Endodermal cell (in vitro differentiated cells): ENCODE measurements around the gene ARID1A. TPM values are rescaled to one million over a fixed set of nuclear protein-coding genes. Genes with fewer than 3 reads are reported as not detected.

ENCODE experiments used
- DNase-seq: peaks from one replicate; pipeline ENCODE4 v3.0.0-alpha.2; 2017
- H3K27ac ChIP-seq: 2 replicates; pipeline ENCODE4 v1.5.1; 2013; ENCODE audit warnings: mild to moderate bottlenecking, low read depth, low read length, moderate library complexity
- H3K27me3 ChIP-seq: 2 replicates; pipeline ENCODE4 v1.6.1; 2013; ENCODE audit warnings: mild to moderate bottlenecking, low read length, moderate library complexity; ENCODE audit not compliant: insufficient read depth, control insufficient read depth, poor library complexity, severe bottlenecking
- H3K36me3 ChIP-seq: 2 replicates; pipeline ENCODE4 v1.7.0; 2013; ENCODE audit warnings: mild to moderate bottlenecking, low read length, moderate library complexity; ENCODE audit not compliant: control insufficient read depth, insufficient read depth
- H3K4me1 ChIP-seq: one replicate; pipeline ENCODE4 v1.7.0; 2013; ENCODE audit warnings: low read length; ENCODE audit not compliant: control insufficient read depth, insufficient read depth
- H3K4me3 ChIP-seq: 2 replicates; pipeline ENCODE4 v1.5.1; 2013; ENCODE audit warnings: mild to moderate bottlenecking, low read length, moderate library complexity
- H3K9ac ChIP-seq: 2 replicates; pipeline ENCODE4 v1.6.1; 2013; ENCODE audit warnings: mild to moderate bottlenecking, low read length, moderate library complexity; ENCODE audit not compliant: poor library complexity, severe bottlenecking; ENCODE audit errors: extremely low read depth
- H3K9me3 ChIP-seq: 2 replicates; pipeline ENCODE4 v1.6.1; 2013; ENCODE audit warnings: mild to moderate bottlenecking, low read length, moderate library complexity; ENCODE audit not compliant: control insufficient read depth
- H3K27ac Mint-ChIP-seq: 2 replicates; pipeline ENCODE4 v1.8.0; 2020; ENCODE audit warnings: mixed read lengths
- H3K27me3 Mint-ChIP-seq: 2 replicates; pipeline ENCODE4 v1.8.0; 2021; ENCODE audit warnings: mild to moderate bottlenecking, mixed read lengths; ENCODE audit not compliant: insufficient read depth
- H3K36me3 Mint-ChIP-seq: 2 replicates; pipeline ENCODE4 v1.8.0; 2020; ENCODE audit warnings: low read depth, mixed read lengths
- H3K4me1 Mint-ChIP-seq: 2 replicates; pipeline ENCODE4 v1.8.0; 2020; ENCODE audit warnings: mixed read lengths
- H3K4me3 Mint-ChIP-seq: 2 replicates; pipeline ENCODE4 v1.8.0; 2020; ENCODE audit warnings: mild to moderate bottlenecking, moderate library complexity, mixed read lengths
- H3K9me3 Mint-ChIP-seq: 2 replicates; pipeline ENCODE4 v1.8.0; 2020; ENCODE audit warnings: mild to moderate bottlenecking, mixed read lengths
- WGBS, 2 experiments: methylation state at CpG; one replicate each; pipeline versions ENCODE4 v1.1.5 to v1.1.7; 2013; ENCODE audit warnings: missing lambda C conversion rate in 2 of 2, mixed read lengths in 1 of 2; ENCODE audit not compliant: insufficient coverage in 1 of 2, insufficient read length in 1 of 2; 5-methylcytosine and 5-hydroxymethylcytosine counted together
- total RNA-seq, 2 donors: library from RNA; stranded (reverse); fragmentation: NEBNext Ultra II Directional in 1 of 2; extraction: Animal tissue kit (Norgen Biotek cat#: 25700) in 1 of 2; gene quantifications; 2 replicates in 1 of 2; 3 replicates in 1 of 2; pipeline ENCODE4 v1.2.1, GENCODE V29; 2021
- TF ChIP-seq, protein P1 (sequence below): fragments of 200-600 bp; sonication (generic); conservative IDR thresholded peaks from 2 replicates; pipeline ENCODE4 v1.5.0; 2021; ENCODE audit warnings: antibody characterized with exemption, mild to moderate bottlenecking

Gene ARID1A
- total RNA-seq, 2 donors from 2014 or later = 118 to 128 TPM

DNA sequence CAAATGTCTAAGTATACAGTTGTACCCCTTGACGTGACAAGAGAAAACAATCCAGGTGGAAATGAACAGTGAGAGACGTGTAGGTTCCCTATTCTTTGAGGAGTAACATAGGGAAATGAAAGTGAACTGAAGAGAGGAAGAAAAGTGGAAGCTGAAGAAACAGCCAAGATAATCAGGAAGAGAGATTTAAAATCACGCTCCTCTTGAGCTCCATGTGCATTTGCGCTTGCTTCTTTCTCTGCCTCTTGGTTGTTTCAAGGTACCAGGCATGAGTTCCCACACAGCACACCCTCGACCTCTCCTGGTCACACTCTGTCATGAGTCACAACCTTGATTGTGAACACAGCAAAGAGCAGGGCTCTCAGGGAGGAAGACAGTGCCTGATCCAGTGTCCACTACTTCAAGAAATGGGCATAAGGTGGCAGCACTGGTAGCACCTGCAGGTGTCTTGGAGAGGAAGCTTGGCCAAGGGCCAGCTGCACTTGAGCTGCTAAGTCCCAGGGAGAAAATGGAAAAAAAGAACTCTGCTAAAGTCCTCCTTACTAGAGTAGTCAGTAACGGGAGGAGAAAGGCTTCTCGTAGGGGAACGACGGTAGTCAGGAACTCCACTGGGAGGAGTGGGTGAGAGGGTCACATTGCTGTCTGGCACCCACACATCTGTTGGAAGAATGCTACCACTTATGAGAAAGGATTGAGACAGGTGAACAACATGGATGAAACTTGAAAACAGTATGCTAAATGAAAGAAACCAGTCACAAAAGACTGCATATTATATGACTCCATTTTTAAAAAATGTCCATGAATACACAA lies 18.3 kb upstream of the ARID1A start:
- DNase-seq = peak; percentile 91
- H3K9ac ChIP-seq = no peak overlapping the region
- H3K4me3 Mint-ChIP-seq = no peak overlapping the region
- no peaks in the 10 kb centered on the region for H3K27me3 Mint-ChIP-seq
- 60 to 63% methylated on average over 8 to 9 of the region's 9 CpGs for WGBS, 2 experiments
- H3K27me3 ChIP-seq = no peaks in the 10 kb centered on the region
- H3K4me1 ChIP-seq = no peaks in the 10 kb centered on the region
- H3K9me3 Mint-ChIP-seq = no peaks in the 10 kb centered on the region
- H3K36me3 ChIP-seq = no peaks in the 10 kb centered on the region
- H3K4me1 Mint-ChIP-seq = peaks cover 16% of the 10 kb centered on the region
- TF ChIP-seq, protein P1, sequence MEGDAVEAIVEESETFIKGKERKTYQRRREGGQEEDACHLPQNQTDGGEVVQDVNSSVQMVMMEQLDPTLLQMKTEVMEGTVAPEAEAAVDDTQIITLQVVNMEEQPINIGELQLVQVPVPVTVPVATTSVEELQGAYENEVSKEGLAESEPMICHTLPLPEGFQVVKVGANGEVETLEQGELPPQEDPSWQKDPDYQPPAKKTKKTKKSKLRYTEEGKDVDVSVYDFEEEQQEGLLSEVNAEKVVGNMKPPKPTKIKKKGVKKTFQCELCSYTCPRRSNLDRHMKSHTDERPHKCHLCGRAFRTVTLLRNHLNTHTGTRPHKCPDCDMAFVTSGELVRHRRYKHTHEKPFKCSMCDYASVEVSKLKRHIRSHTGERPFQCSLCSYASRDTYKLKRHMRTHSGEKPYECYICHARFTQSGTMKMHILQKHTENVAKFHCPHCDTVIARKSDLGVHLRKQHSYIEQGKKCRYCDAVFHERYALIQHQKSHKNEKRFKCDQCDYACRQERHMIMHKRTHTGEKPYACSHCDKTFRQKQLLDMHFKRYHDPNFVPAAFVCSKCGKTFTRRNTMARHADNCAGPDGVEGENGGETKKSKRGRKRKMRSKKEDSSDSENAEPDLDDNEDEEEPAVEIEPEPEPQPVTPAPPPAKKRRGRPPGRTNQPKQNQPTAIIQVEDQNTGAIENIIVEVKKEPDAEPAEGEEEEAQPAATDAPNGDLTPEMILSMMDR = peak; percentile 78
- no peak overlapping the region for H3K27ac ChIP-seq
- no peaks in the 10 kb centered on the region for H3K36me3 Mint-ChIP-seq
- no peak overlapping the region for H3K4me3 ChIP-seq
- H3K9me3 ChIP-seq = no peaks in the 10 kb centered on the region
- peak overlapping the region; percentile 5 for H3K27ac Mint-ChIP-seq

DNA sequence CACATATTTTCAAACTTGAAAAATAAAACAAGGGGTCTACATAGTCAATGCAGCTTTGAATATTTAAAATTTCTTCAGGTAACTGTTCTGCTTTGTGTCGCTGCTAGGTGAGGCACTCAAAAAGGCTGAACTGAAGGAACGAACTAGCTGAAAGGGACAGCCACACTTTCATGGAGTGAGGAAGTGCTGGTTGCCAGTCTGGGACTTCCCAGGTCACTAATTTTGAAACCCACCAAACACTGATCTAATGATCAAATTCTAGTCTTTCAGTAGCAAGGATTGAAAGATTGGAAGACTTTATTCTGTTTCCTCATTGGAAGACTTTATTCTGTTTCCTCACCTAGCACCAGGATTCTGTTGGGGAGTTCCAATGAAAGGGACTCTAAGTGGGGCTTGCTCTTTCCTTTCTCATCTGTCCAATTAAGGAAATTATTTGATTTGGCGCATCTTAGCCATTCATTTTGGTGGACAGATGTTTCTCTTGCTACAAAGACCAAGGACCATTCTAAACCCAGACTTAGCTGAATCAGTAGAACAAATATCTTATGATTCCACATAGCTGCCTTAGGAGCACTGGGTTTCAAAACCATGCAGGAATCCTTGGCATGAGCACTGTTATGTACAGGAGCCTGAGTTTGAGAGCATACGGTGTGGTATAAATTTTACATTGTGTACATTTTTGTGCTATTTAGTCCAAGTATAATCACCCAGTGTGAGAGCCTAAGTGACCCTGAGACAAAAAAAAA lies 10.9 kb upstream of the ARID1A start:
- Mint-ChIP-seq H3K36me3 (no peaks in the 10 kb centered on the region), H3K4me1 (no peaks in the 10 kb centered on the region), H3K9me3 (no peaks in the 10 kb centered on the region), H3K4me3 (no peak overlapping the region), H3K27me3 (no peaks in the 10 kb centered on the region), H3K27ac (no peak overlapping the region)
- Histone ChIP-seq H3K27me3 (no peaks in the 10 kb centered on the region), H3K9me3 (no peaks in the 10 kb centered on the region), H3K27ac (no peak overlapping the region), H3K4me3 (no peak overlapping the region), H3K36me3 (no peaks in the 10 kb centered on the region), H3K9ac (no peak overlapping the region), H3K4me1 (no peaks in the 10 kb centered on the region)
- TF ChIP-seq, protein P1 = no peak
- no peak for DNase-seq
- 94 to 96% methylated on average over 3 to 4 of the region's 4 CpGs for WGBS, 2 experiments

DNA sequence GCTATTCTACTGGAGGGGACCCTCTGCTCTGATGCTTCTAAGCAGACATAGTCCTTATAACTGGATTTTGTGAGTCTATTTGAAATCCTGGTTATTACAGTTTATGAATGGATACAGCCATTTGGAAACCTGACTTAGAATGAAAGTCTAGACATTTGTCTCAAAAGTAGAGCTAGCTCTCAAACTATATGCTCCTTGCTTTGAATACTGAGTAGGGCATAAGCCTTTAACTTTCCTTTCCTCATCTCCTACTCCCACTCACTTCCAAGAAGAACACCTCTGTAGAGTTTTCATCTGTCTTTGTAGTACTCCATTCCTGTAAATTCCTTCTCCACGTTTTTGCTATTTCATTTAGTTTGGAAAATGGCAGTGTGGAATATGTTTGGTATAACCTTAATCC lies 9.0 kb upstream of the ARID1A start:
- H3K9ac ChIP-seq = no peak overlapping the region
- WGBS, 2 experiments = no CpG with 5 or more reads among the region's 1 CpG
- no peaks in the 10 kb centered on the region for H3K36me3 ChIP-seq
- no peaks in the 10 kb centered on the region for H3K27me3 ChIP-seq
- TF ChIP-seq, protein P1 = no peak
- H3K36me3 Mint-ChIP-seq = no peaks in the 10 kb centered on the region
- no peaks in the 10 kb centered on the region for H3K9me3 Mint-ChIP-seq
- H3K27ac Mint-ChIP-seq = no peak overlapping the region
- H3K9me3 ChIP-seq = no peaks in the 10 kb centered on the region
- H3K27ac ChIP-seq = no peak overlapping the region
- H3K4me3 ChIP-seq = no peak overlapping the region
- no peaks in the 10 kb centered on the region for H3K4me1 ChIP-seq
- DNase-seq = no peak
- H3K27me3 Mint-ChIP-seq = no peaks in the 10 kb centered on the region
- peaks cover 9% of the 10 kb centered on the region for H3K4me1 Mint-ChIP-seq
- H3K4me3 Mint-ChIP-seq = no peak overlapping the region
